Sigmoid colon (tissue), 7 donors: ENCODE data around the gene ZNF687. TPM values are rescaled to one million over a fixed set of nuclear protein-coding genes. Genes with fewer than 3 reads are reported as not detected.

Source experiments
- DNase-seq: peaks from one replicate; pipeline ENCODE4 v3.0.0-alpha.2; 2019
- H3K27ac ChIP-seq, 4 donors: fragments of 200-600 bp; sonication (generic); one replicate each; pipeline ENCODE4 v1.5.1; 2016 to 2019; ENCODE audit warnings: mild to moderate bottlenecking in 1 of 4
- H3K27me3 ChIP-seq, 3 donors: fragments of 200-600 bp; sonication (generic); one replicate each; pipeline ENCODE4 v1.5.1; 2019; ENCODE audit warnings: mild to moderate bottlenecking in 1 of 3
- H3K36me3 ChIP-seq, 4 donors: fragments of 200-600 bp; sonication (generic); one replicate each; pipeline ENCODE4 v1.5.1; 2016 to 2019
- H3K4me1 ChIP-seq, 4 donors: fragments of 200-600 bp; sonication (generic); one replicate each; pipeline ENCODE4 v1.5.1; 2017 to 2019
- H3K4me3 ChIP-seq, 4 donors: fragments of 200-600 bp; sonication (generic); one replicate each; pipeline ENCODE4 v1.5.1; 2017 to 2019; ENCODE audit warnings: mild to moderate bottlenecking in 2 of 4, moderate library complexity in 1 of 4
- H3K9me3 ChIP-seq, 4 donors: fragments of 200-600 bp in 3 of 4; sonication (generic) in 3 of 4; one replicate each; pipeline versions ENCODE4 v1.5.1 to v1.6.1; 2013 to 2019
- EP300 ChIP-seq, 4 donors: sonication (generic); formaldehyde crosslinking; IDR thresholded peaks; one replicate each; pipeline ENCODE4 v1.6.1; 2017; ENCODE audit warnings: antibody characterized with exemption in 4 of 4
- POLR2A ChIP-seq, 2 donors: fragments of 450-650 bp; IDR thresholded peaks; one replicate each; pipeline ENCODE4 v1.6.1; 2016; ENCODE audit warnings: antibody characterized with exemption in 2 of 2, mild to moderate bottlenecking in 2 of 2, moderate library complexity in 2 of 2
- POLR2AphosphoS5 ChIP-seq, 4 donors: sonication (generic); formaldehyde crosslinking; IDR thresholded peaks; one replicate each; pipeline ENCODE4 v1.6.1; 2017; ENCODE audit warnings: antibody characterized with exemption in 4 of 4
- WGBS, 2 donors: extraction: QIAGEN DNeasy Blood & Tissue Kit; methylation state at CpG; one replicate each; pipeline ENCODE4 v1.1.7; 2013; 5-methylcytosine and 5-hydroxymethylcytosine counted together
- intact Hi-C: fragments of 100-400 bp; cut with DNase I; formaldehyde crosslinking; loops from one replicate; pipeline ENCODE4 v1.15.1; 2023
- polyA plus RNA-seq, 3 donors: library from polyadenylated mRNA; stranded (reverse); fragments of 200-250 nt; gene quantifications; one replicate each; pipeline ENCODE4 v1.2.3, GENCODE V29; 2013
- total RNA-seq, 4 donors: library from RNA; depleted of rRNA; stranded (reverse); fragments of >200 nt; gene quantifications; one replicate each; pipeline ENCODE4 v1.1.0, GENCODE V29; 2016
- TF ChIP-seq, protein P1 (sequence below), 4 experiments: fragments of 450-650 bp in 3 of 4; fragments of 200-600 bp in 1 of 4; IDR thresholded peaks; one replicate each; pipeline ENCODE4 v1.5.1; 2016 to 2019; ENCODE audit warnings: antibody characterized with exemption in 4 of 4, mild to moderate bottlenecking in 3 of 4, moderate library complexity in 2 of 4
- donor health status: healthy with polysubstance abuse.
- donor health status: Bipolar disorder and iron deficiency.
- donor health status: healthy.

ZNF687 gene
- total and polyA plus RNA-seq, 7 donors: 6.6 to 24.2 (median 17.6) TPM

- Histone ChIP-seq H3K4me3 (no peak overlapping the region), H3K9me3 (no peaks in the 10 kb centered on the region), H3K36me3 (peaks cover 70 to 95% (median 79%) of the 10 kb centered on the region in 4 donors), H3K27ac (no peak overlapping the region), H3K4me1 (peaks cover 0 to 11% (median under 1%) of the 10 kb centered on the region in 4 donors), H3K27me3 (no peaks in the 10 kb centered on the region)
- 80 to 82% methylated on average over 18 of the region's 18 CpGs for WGBS, 2 donors
- DNase-seq: no peak
- intact Hi-C loops: no loop called here
- TF ChIP-seq EP300 (IDR thresholded peaks at IDR 0.05): no peak
- TF ChIP-seq, protein P1, sequence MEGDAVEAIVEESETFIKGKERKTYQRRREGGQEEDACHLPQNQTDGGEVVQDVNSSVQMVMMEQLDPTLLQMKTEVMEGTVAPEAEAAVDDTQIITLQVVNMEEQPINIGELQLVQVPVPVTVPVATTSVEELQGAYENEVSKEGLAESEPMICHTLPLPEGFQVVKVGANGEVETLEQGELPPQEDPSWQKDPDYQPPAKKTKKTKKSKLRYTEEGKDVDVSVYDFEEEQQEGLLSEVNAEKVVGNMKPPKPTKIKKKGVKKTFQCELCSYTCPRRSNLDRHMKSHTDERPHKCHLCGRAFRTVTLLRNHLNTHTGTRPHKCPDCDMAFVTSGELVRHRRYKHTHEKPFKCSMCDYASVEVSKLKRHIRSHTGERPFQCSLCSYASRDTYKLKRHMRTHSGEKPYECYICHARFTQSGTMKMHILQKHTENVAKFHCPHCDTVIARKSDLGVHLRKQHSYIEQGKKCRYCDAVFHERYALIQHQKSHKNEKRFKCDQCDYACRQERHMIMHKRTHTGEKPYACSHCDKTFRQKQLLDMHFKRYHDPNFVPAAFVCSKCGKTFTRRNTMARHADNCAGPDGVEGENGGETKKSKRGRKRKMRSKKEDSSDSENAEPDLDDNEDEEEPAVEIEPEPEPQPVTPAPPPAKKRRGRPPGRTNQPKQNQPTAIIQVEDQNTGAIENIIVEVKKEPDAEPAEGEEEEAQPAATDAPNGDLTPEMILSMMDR (IDR thresholded peaks at IDR 0.05): no peak
- TF ChIP-seq POLR2A (IDR thresholded peaks at IDR 0.05): no peak
- TF ChIP-seq POLR2AphosphoS5 (IDR thresholded peaks at IDR 0.05): no peak
Observed at GRCh38 chr1:151289080-151289935, 7.2 kb downstream of the ZNF687 start.

- Histone ChIP-seq H3K27me3 (no peaks in the 10 kb centered on the region), H3K9me3 (no peaks in the 10 kb centered on the region), H3K36me3 (peaks cover 75 to 100% (median 87%) of the 10 kb centered on the region in 4 donors), H3K27ac (no peak overlapping the region), H3K4me3 (no peak overlapping the region), H3K4me1 (peaks cover 0 to 8% (median 0%) of the 10 kb centered on the region in 4 donors)
- TF ChIP-seq EP300 (IDR thresholded peaks at IDR 0.05) (no peak), POLR2AphosphoS5 (IDR thresholded peaks at IDR 0.05) (peak in 1 of 4 donors; percentile 9), POLR2A (IDR thresholded peaks at IDR 0.05) (no peak)
- TF ChIP-seq, protein P1 (IDR thresholded peaks at IDR 0.05): no peak
- DNase-seq: no peak
- 90 to 92% methylated on average over 21 of the region's 21 CpGs for WGBS, 2 donors
- intact Hi-C loops: no loop called here
Observed at GRCh38 chr1:151289991-151290708, 8.1 kb downstream of the ZNF687 start.

DNA sequence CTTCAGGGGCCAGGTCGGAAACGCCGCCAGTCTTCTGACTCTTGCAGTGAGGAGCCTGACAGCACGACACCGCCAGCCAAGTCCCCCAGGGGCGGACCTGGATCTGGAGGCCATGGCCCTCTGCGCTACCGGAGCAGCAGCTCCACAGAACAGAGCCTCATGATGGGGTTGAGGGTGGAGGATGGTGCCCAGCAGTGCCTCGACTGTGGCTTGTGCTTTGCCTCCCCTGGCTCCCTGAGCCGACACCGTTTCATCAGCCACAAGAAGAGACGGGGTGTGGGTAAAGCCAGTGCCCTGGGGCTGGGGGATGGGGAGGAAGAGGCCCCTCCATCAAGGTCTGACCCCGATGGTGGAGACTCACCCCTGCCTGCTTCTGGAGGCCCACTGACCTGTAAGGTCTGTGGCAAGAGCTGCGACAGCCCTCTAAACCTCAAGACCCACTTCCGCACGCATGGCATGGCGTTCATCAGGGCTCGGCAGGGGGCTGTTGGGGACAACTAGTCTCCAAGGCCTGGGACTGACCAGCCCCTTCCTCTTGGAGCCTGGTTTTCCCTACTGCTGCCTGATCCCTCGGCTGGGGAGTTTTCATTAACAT is 8.7 kb downstream of the ZNF687 start:
- H3K9me3 ChIP-seq: no peaks in the 10 kb centered on the region
- no peaks in the 10 kb centered on the region for H3K27me3 ChIP-seq
- no peak overlapping the region for H3K4me3 ChIP-seq
- TF ChIP-seq EP300 (IDR thresholded peaks at IDR 0.05): no peak
- peak in 1 of 4 donors; percentile 2 for TF ChIP-seq POLR2AphosphoS5 (IDR thresholded peaks at IDR 0.05)
- TF ChIP-seq, protein P1 (IDR thresholded peaks at IDR 0.05): no peak
- intact Hi-C loops: no loop called here
- H3K27ac ChIP-seq: no peak overlapping the region
- H3K36me3 ChIP-seq: peaks cover 75 to 100% (median 89%) of the 10 kb centered on the region in 4 donors
- peaks cover 0 to 8% (median 0%) of the 10 kb centered on the region in 4 donors for H3K4me1 ChIP-seq
- 86 to 87% methylated on average over 19 of the region's 19 CpGs for WGBS, 2 donors
- no peak for DNase-seq

GRCh38 chr1:151292207-151293030 is 10.3 kb downstream of the ZNF687 start:
- intact Hi-C loops: no loop called here
- no peaks in the 10 kb centered on the region for H3K27me3 ChIP-seq
- WGBS, 2 donors: 78 to 89% methylated on average over 13 of the region's 13 CpGs
- H3K4me1 ChIP-seq: peaks cover 0 to 8% (median 0%) of the 10 kb centered on the region in 4 donors
- H3K27ac ChIP-seq: peak overlapping the region in 2 of 4 donors; percentile 5 to 28
- H3K36me3 ChIP-seq: peaks cover 69 to 100% (median 86%) of the 10 kb centered on the region in 4 donors
- TF ChIP-seq EP300 (IDR thresholded peaks at IDR 0.05) (no peak), POLR2AphosphoS5 (IDR thresholded peaks at IDR 0.05) (no peak), POLR2A (IDR thresholded peaks at IDR 0.05) (no peak)
- TF ChIP-seq, protein P1 (IDR thresholded peaks at IDR 0.05): no peak
- H3K4me3 ChIP-seq: no peak overlapping the region
- DNase-seq: no peak
- H3K9me3 ChIP-seq: no peaks in the 10 kb centered on the region
